Activated CD4-positive, alpha-beta T cell treated with anti-CD3 and anti-CD28 coated beads for 36 hours (primary cell): ENCODE measurements around the gene RIPK3. TPM values are rescaled to one million over a fixed set of nuclear protein-coding genes. Genes with fewer than 3 reads are reported as not detected.

Experiments
- ATAC-seq: fragments of 200-7000 bp; cut with Tn5 transposase; one replicate; pipeline ENCODE4 v1.10.0; 2021; ENCODE audit warnings: mild to moderate bottlenecking, moderate library complexity
- CTCF ChIA-PET: fragments of 350-600 bp; sonication (Branson Sonifier 250); formaldehyde crosslinking; loops from one replicate; lab custom pipeline; 2021; ENCODE audit warnings: antibody characterized with exemption; lab: Charles Lee
- POLR2A ChIA-PET: fragments of 350-600 bp; sonication (Branson Sonifier 250); formaldehyde crosslinking; loops from one replicate; lab custom pipeline; 2021; ENCODE audit warnings: antibody characterized with exemption, inconsistent platforms; lab: Charles Lee
- DNase-seq: peaks from one replicate; pipeline ENCODE4 v3.0.0-alpha.2; 2020
- H3K27ac Mint-ChIP-seq: one replicate; pipeline ENCODE4 v1.8.0; 2021; ENCODE audit warnings: mixed read lengths
- H3K27me3 Mint-ChIP-seq: one replicate; pipeline ENCODE4 v1.8.0; 2021; ENCODE audit warnings: mixed read lengths
- H3K36me3 Mint-ChIP-seq: one replicate; pipeline ENCODE4 v1.8.0; 2021; ENCODE audit warnings: low read depth, mixed read lengths
- H3K4me1 Mint-ChIP-seq: one replicate; pipeline ENCODE4 v1.8.0; 2021; ENCODE audit warnings: mixed read lengths
- H3K4me3 Mint-ChIP-seq: one replicate; pipeline ENCODE4 v1.8.0; 2021; ENCODE audit warnings: mild to moderate bottlenecking, moderate library complexity, mixed read lengths
- H3K9me3 Mint-ChIP-seq: one replicate; pipeline ENCODE4 v1.8.0; 2021; ENCODE audit warnings: low read depth, mixed read lengths
- intact Hi-C, 2 experiments: fragments of 100-400 bp; cut with DNase I in 1 of 2; cut with micrococcal nuclease in 1 of 2; formaldehyde crosslinking; loops; one replicate each; pipeline versions ENCODE4 v1.14.2 to v1.15.1; 2022 to 2024; cut with DNase I, micrococcal nuclease
- total RNA-seq, 2 experiments: library from RNA; stranded (reverse); gene quantifications; one replicate each; pipeline ENCODE4 v1.2.3, GENCODE V29; 2021

Gene RIPK3
- total RNA-seq, 2 experiments from 2014 or later: 8.9 to 9.4 TPM

DNA sequence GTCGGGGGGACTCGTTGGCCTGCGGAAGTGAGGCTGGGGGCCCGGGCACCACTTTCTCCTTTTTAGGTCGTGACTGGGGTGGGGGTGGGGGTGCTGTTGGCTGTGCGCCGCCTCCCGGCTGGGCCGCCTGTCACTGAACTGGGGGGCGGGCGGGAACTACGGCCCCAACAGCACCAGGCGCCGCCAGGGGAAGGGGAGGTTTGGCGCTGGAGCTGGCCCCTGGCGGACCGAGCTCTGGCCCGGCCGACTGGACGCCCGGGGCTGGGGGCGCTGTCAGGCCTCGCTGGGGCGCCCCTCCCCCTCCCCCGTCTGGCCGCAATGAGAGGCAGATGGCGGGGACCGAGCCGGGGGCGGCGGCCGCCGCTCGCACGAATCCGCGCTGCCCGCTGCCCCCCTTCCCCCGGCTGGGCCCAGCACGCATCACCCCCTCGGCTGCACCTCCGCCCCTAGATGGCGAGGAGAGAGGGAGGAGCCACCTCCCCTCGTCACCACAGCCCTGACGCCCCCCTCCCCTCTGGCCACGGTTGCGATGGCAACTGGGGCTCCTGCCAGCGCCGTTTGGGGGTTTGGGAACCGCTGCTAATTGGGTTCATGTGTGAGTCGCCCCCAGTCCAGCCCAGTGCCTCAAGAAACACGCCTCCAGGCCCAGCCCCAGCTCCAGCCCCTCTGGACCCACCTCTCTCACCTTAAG lies 28.9 kb upstream of the RIPK3 start:
- ATAC-seq (no peak), DNase-seq (peak; percentile 28)
- intact Hi-C loops: no loop called here
- Mint-ChIP-seq H3K4me1 (peaks cover 28% of the 10 kb centered on the region), H3K36me3 (no peaks in the 10 kb centered on the region), H3K27me3 (peaks cover 36% of the 10 kb centered on the region), H3K4me3 (peak overlapping the region; percentile 23), H3K9me3 (no peaks in the 10 kb centered on the region), H3K27ac (no peak overlapping the region)
- CTCF ChIA-PET: interaction anchor here (0.6 kb wide), 1 partner anchor 18 kb away, joined by 3 read pairs; no protein-coding TSS in a partner anchor
- POLR2A ChIA-PET: no interaction called here

DNA sequence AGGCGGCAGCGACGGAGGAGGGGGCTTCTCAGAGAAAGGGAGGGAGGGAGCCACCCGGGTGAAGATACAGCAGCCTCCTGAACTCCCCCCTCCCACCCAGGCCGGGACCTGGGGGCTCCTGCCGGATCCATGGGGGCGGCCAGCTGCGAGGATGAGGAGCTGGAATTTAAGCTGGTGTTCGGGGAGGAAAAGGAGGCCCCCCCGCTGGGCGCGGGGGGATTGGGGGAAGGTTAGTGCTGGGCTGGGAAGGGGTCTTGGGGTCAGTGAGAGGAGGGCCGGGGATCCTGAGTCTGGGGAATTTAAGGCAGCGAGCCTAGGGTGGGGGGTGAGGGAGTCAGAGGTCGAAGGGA lies 28.4 kb upstream of the RIPK3 start:
- intact Hi-C loops: no loop called here
- ChIA-PET POLR2A (no interaction called here), CTCF (interaction anchor here (0.6 kb wide), 1 partner anchor 17 kb away, joined by 3 read pairs; no protein-coding TSS in a partner anchor)
- DNase-seq (no peak), ATAC-seq (no peak)
- H3K27ac Mint-ChIP-seq: no peak overlapping the region
- H3K4me3 Mint-ChIP-seq: peak overlapping the region; percentile 23
- no peaks in the 10 kb centered on the region for H3K36me3 Mint-ChIP-seq
- H3K4me1 Mint-ChIP-seq: peaks cover 28% of the 10 kb centered on the region
- peaks cover 38% of the 10 kb centered on the region for H3K27me3 Mint-ChIP-seq
- H3K9me3 Mint-ChIP-seq: no peaks in the 10 kb centered on the region

- no peak within 1 kb of the TSS for H3K27ac Mint-ChIP-seq
- ATAC-seq: no peak
- H3K9me3 Mint-ChIP-seq: no peaks in the 10 kb centered on the region
- H3K4me1 Mint-ChIP-seq: peaks cover 28% of the 10 kb centered on the region
- peak within 1 kb of the TSS; percentile 23 for H3K4me3 Mint-ChIP-seq
- POLR2A ChIA-PET: no interaction called here
- intact Hi-C loops: loop anchor here (2.0 kb wide), 2 partner anchors 27 to 33 kb away; partner anchors contain the start of gene ADCY4 (in 1 of the 2)
- DNase-seq: peak; percentile 43
- no peaks in the 10 kb centered on the region for H3K36me3 Mint-ChIP-seq
- peaks cover 41% of the 10 kb centered on the region for H3K27me3 Mint-ChIP-seq
- CTCF ChIA-PET: no interaction called here
These were observed 27.9 kb upstream of the RIPK3 start, which contains the start of gene NFATC4 for GRCh38 chr14:24367514-24368211. Gene NFATC4 (plus strand): TSS chr14:24368184. CDS start chr14:24368341, 157 bp downstream.

GRCh38 chr14:24366721-24367513 lies 27.1 kb upstream of the RIPK3 start:
- Mint-ChIP-seq H3K36me3 (no peaks in the 10 kb centered on the region), H3K4me1 (peaks cover 28% of the 10 kb centered on the region), H3K27me3 (peaks cover 41% of the 10 kb centered on the region), H3K27ac (no peak overlapping the region), H3K4me3 (peak overlapping the region; percentile 23), H3K9me3 (no peaks in the 10 kb centered on the region)
- ATAC-seq (peak; percentile 21), DNase-seq (peak; percentile 47)
- ChIA-PET CTCF (interaction anchor here (0.6 to 2.3 kb wide), 10 partner anchors 10 to 75 kb away, joined by 3 to 34 read pairs (median 6); partner anchors contain the start of gene RIPK3), POLR2A (interaction anchor here (0.6 kb wide), 1 partner anchor 42 kb away, joined by 3 read pairs; no protein-coding TSS in a partner anchor)
- intact Hi-C loops: loop anchor here (1.0 to 2.0 kb wide), 3 partner anchors 26 to 69 kb away; partner anchors contain the start of gene ADCY4 (in 1 of the 2)

DNA sequence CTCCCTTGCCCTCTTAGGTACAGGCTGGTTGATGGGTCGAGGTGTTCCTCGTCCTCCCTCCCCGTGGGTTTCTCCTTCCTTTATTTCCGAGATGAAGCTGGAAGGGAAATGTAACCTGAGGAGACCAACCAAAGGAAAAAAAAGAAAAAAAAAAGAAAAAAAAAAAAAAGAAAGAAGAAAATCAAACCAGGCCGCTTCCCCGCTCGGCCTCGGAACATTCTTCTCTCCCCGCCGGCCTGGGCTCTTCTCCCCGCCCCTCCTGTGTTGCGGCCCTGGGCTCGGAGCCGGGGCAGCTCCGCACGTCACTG lies 26.6 kb upstream of the RIPK3 start:
- peaks cover 28% of the 10 kb centered on the region for H3K4me1 Mint-ChIP-seq
- H3K36me3 Mint-ChIP-seq: no peaks in the 10 kb centered on the region
- peak; percentile 14 for ATAC-seq
- no peak for DNase-seq
- H3K27ac Mint-ChIP-seq: no peak overlapping the region
- no peaks in the 10 kb centered on the region for H3K9me3 Mint-ChIP-seq
- ChIA-PET POLR2A (interaction anchor here (0.6 kb wide), 1 partner anchor 42 kb away, joined by 3 read pairs; no protein-coding TSS in a partner anchor), CTCF (interaction anchor here (0.6 to 2.3 kb wide), 11 partner anchors 9 to 75 kb away, joined by 3 to 34 read pairs (median 7); partner anchors contain the start of gene RIPK3)
- no peak overlapping the region for H3K4me3 Mint-ChIP-seq
- intact Hi-C loops: loop anchor here (1.0 to 2.0 kb wide), 3 partner anchors 26 to 70 kb away; partner anchors contain the start of gene ADCY4 (in 1 of the 2)
- peaks cover 39% of the 10 kb centered on the region for H3K27me3 Mint-ChIP-seq

- Mint-ChIP-seq H3K4me3 (peak overlapping the region; percentile 65), H3K4me1 (peaks cover 28% of the 10 kb centered on the region), H3K9me3 (no peaks in the 10 kb centered on the region), H3K36me3 (no peaks in the 10 kb centered on the region), H3K27me3 (peaks cover 39% of the 10 kb centered on the region), H3K27ac (no peak overlapping the region)
- POLR2A ChIA-PET: interaction anchor here (0.6 to 1.0 kb wide), 2 partner anchors 43 to 66 kb away, joined by 3 to 4 read pairs; no protein-coding TSS in a partner anchor
- intact Hi-C loops: loop anchor here (1.0 to 2.0 kb wide), 4 partner anchors 25 to 70 kb away; partner anchors contain the start of gene ADCY4 (in 1 of the 2)
- DNase-seq (peak; percentile 82), ATAC-seq (peak; percentile 74)
- CTCF ChIA-PET: interaction anchor here (0.6 to 2.3 kb wide), 22 partner anchors 8 to 257 kb away, joined by 3 to 34 read pairs (median 4); partner anchors contain the start of genes CIDEB and RIPK3
These were observed 26.0 kb upstream of the RIPK3 start for GRCh38 chr14:24365600-24366412.

DNA sequence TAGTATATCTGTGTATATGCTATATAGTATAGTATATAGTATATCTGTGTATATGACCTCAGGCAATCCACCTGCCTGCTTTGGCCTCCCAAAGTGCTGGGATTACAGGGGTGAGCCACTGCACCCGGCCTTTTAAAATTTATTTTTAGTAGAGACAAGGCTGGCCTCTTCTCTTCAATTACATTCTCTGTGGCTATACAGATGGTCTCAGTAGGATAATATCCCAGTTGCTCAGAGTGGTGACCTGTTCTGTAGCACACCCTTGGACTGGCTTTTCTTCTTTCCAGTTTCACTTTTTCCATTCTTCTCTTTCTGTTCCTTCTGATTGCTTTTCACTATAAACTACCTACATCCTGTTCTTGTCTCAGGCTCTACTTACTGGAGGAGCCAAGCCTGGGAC lies 25.1 kb upstream of the RIPK3 start:
- no peak overlapping the region for H3K27ac Mint-ChIP-seq
- H3K4me1 Mint-ChIP-seq: peaks cover 28% of the 10 kb centered on the region
- DNase-seq: no peak
- intact Hi-C loops: loop anchor here (1.0 kb wide), 1 partner anchor 66 kb away; no protein-coding TSS in a partner anchor
- ChIA-PET CTCF (interaction anchor here (0.7 to 2.3 kb wide), 12 partner anchors 7 to 258 kb away, joined by 3 to 34 read pairs (median 6); partner anchors contain the start of gene RIPK3), POLR2A (no interaction called here)
- H3K4me3 Mint-ChIP-seq: no peak overlapping the region
- H3K27me3 Mint-ChIP-seq: peaks cover 42% of the 10 kb centered on the region
- no peak for ATAC-seq
- H3K9me3 Mint-ChIP-seq: no peaks in the 10 kb centered on the region
- H3K36me3 Mint-ChIP-seq: no peaks in the 10 kb centered on the region

- ChIA-PET CTCF (interaction anchor here (0.7 to 3.7 kb wide), 6 partner anchors 30 to 74 kb away, joined by 3 to 27 read pairs (median 6); no protein-coding TSS in a partner anchor), POLR2A (no interaction called here)
- Mint-ChIP-seq H3K27ac (no peak overlapping the region), H3K4me3 (no peak overlapping the region), H3K36me3 (no peaks in the 10 kb centered on the region), H3K27me3 (peaks cover 38% of the 10 kb centered on the region), H3K9me3 (no peaks in the 10 kb centered on the region), H3K4me1 (peaks cover 25% of the 10 kb centered on the region)
- intact Hi-C loops: no loop called here
- DNase-seq (no peak), ATAC-seq (no peak)
These were observed 23.6 kb upstream of the RIPK3 start for GRCh38 chr14:24363401-24363800.

GRCh38 chr14:24362241-24362960 lies 22.6 kb upstream of the RIPK3 start:
- Mint-ChIP-seq H3K27ac (no peak overlapping the region), H3K36me3 (no peaks in the 10 kb centered on the region), H3K27me3 (peaks cover 31% of the 10 kb centered on the region), H3K9me3 (no peaks in the 10 kb centered on the region), H3K4me1 (peaks cover 17% of the 10 kb centered on the region), H3K4me3 (no peak overlapping the region)
- ChIA-PET POLR2A (no interaction called here), CTCF (interaction anchor here (0.6 to 3.7 kb wide), 13 partner anchors 15 to 74 kb away, joined by 3 to 27 read pairs (median 4); partner anchors contain the start of gene RIPK3)
- intact Hi-C loops: no loop called here
- DNase-seq (no peak), ATAC-seq (no peak)
